HepG2 (cell line): ENCODE results near the gene C11orf91.

ENCODE experiments used
- CEBPB ChIP-seq: IDR thresholded peaks from 2 replicates; pipeline ENCODE4 v1.6.1; 2011; ENCODE audit warnings: low read depth, low read length, improper control_type of control experiment, borderline replicate concordance
- FOXA1 ChIP-seq, 2 experiments: fragments of 450-650 bp in 1 of 2; sonication (generic) in 1 of 2; formaldehyde crosslinking in 1 of 2; IDR thresholded peaks; 2 replicates each; pipeline versions ENCODE4 v1.4.0 to v1.6.1; 2016 to 2020; ENCODE audit warnings: missing genetic modification reagents in 1 of 2
- MIER2 ChIP-seq: IDR thresholded peaks from 2 replicates; pipeline ENCODE4 v1.6.1; 2016; ENCODE audit warnings: missing biosample characterization, missing genetic modification reagents
- MYC ChIP-seq: sonication (generic); formaldehyde crosslinking; IDR thresholded peaks from 2 replicates; pipeline ENCODE4 v1.9.0; 2021; ENCODE audit warnings: missing genetic modification reagents, borderline replicate concordance
- POLR2A ChIP-seq, 2 experiments: IDR thresholded peaks; 2 replicates each; pipeline ENCODE4 v1.6.1; 2011; ENCODE audit warnings: low read depth in 2 of 2, low read length in 2 of 2, mild to moderate bottlenecking in 1 of 2, moderate library complexity in 1 of 2; ENCODE audit not compliant: insufficient read depth in 1 of 2
- RAD21 ChIP-seq: fragments of 450-650 bp; formaldehyde crosslinking; IDR thresholded peaks from 2 replicates; pipeline ENCODE4 v1.5.0; 2020; ENCODE audit warnings: mild to moderate bottlenecking
- SIN3A ChIP-seq: IDR thresholded peaks from 2 replicates; pipeline ENCODE4 v1.6.1; 2011; ENCODE audit warnings: low read depth, mild to moderate bottlenecking, control low read depth, low read length, borderline replicate concordance
- SMAD1 ChIP-seq: sonication (generic); formaldehyde crosslinking; IDR thresholded peaks from 2 replicates; pipeline ENCODE4 v1.4.0; 2020; ENCODE audit warnings: missing genetic modification reagents, low read depth, mild to moderate bottlenecking, borderline replicate concordance
- USF2 ChIP-seq, 2 experiments: sonication (generic) in 1 of 2; formaldehyde crosslinking in 1 of 2; IDR thresholded peaks; 2 replicates each; pipeline versions ENCODE4 v1.5.1 to v1.6.1; 2011 to 2020; ENCODE audit warnings: borderline replicate concordance in 1 of 2, low read depth in 1 of 2, low read length in 1 of 2, mild to moderate bottlenecking in 1 of 2, missing genetic modification reagents in 1 of 2, moderate library complexity in 1 of 2
- ZNF124 ChIP-seq: sonication (generic); formaldehyde crosslinking; IDR thresholded peaks from 2 replicates; pipeline ENCODE4 v1.4.0; 2020; ENCODE audit warnings: missing genetic modification reagents
- ZNF724P ChIP-seq: sonication (generic); formaldehyde crosslinking; IDR thresholded peaks from 2 replicates; pipeline ENCODE4 v1.8.0; 2022; ENCODE audit warnings: missing genetic modification reagents, borderline replicate concordance
- TF ChIP-seq, protein P1 (sequence below): IDR thresholded peaks from 2 replicates; pipeline ENCODE4 v1.6.1; 2012; ENCODE audit warnings: inconsistent platforms
- TF ChIP-seq, protein P2 (sequence below), 2 experiments: IDR thresholded peaks; 2 replicates each; pipeline ENCODE4 v1.6.1; 2011 to 2012; ENCODE audit warnings: low read length in 2 of 2, borderline replicate concordance in 1 of 2, low read depth in 1 of 2, mild to moderate bottlenecking in 1 of 2, moderate library complexity in 1 of 2

DNA sequence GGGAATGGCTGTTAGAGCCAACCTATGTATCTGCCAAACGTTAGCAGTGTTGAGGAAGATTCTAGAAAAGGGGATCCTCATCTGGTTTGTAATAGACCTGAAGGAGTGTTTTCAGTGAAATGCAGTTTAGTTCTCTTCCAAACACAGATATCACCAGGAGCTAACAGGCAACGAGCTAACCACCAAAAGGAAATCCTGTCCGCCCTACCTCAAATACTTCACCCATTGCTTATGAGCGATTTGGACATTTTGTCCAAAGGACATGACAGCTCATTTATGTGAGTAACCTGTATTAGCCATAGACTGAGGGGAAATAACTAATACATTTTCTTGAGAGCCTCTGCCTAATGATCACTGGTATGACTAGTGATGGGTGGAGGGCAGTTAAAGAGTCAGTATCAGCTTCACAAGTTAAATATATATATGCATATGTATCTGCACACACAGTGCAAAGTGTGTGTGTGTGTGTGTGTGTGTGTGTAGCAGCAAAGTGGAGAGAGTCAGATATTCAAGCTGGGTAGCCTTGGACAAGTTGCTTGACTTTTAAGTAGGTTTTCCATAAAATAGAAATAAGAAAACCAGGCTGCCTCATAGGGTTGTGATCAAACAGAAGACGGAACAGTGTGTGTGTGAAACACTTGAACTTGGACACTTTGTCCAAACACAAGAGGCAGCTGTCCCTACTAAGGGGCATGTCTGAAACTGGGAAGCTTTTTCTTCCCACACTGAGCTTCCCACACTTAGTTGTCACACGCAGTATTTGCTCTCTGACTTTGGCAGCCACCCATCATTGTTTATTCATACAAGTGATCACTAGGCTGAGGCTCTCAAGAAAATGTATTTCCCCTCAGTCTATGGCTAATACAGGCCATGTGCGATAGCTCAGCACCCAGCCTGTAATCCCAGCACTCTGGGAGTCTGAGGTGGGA is 940 bp upstream of the C11orf91 start:
- TF ChIP-seq MYC: no peak
- TF ChIP-seq, protein P1, sequence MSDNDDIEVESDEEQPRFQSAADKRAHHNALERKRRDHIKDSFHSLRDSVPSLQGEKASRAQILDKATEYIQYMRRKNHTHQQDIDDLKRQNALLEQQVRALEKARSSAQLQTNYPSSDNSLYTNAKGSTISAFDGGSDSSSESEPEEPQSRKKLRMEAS: no peak
- TF ChIP-seq RAD21 (CRISPR knock-in tag): no peak
- TF ChIP-seq MIER2 (CRISPR knock-in tag): no peak
- no peak for TF ChIP-seq CEBPB
- no peak for TF ChIP-seq SIN3A
- no peak for TF ChIP-seq POLR2A (IDR thresholded peaks at IDR 0.05; ENCODE audit: insufficient read depth in 1 of 2, low read depth in 2 of 2, low read length in 2 of 2)
- TF ChIP-seq, protein P2, sequence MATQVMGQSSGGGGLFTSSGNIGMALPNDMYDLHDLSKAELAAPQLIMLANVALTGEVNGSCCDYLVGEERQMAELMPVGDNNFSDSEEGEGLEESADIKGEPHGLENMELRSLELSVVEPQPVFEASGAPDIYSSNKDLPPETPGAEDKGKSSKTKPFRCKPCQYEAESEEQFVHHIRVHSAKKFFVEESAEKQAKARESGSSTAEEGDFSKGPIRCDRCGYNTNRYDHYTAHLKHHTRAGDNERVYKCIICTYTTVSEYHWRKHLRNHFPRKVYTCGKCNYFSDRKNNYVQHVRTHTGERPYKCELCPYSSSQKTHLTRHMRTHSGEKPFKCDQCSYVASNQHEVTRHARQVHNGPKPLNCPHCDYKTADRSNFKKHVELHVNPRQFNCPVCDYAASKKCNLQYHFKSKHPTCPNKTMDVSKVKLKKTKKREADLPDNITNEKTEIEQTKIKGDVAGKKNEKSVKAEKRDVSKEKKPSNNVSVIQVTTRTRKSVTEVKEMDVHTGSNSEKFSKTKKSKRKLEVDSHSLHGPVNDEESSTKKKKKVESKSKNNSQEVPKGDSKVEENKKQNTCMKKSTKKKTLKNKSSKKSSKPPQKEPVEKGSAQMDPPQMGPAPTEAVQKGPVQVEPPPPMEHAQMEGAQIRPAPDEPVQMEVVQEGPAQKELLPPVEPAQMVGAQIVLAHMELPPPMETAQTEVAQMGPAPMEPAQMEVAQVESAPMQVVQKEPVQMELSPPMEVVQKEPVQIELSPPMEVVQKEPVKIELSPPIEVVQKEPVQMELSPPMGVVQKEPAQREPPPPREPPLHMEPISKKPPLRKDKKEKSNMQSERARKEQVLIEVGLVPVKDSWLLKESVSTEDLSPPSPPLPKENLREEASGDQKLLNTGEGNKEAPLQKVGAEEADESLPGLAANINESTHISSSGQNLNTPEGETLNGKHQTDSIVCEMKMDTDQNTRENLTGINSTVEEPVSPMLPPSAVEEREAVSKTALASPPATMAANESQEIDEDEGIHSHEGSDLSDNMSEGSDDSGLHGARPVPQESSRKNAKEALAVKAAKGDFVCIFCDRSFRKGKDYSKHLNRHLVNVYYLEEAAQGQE (IDR thresholded peaks at IDR 0.05; ENCODE audit: borderline replicate concordance in 1 of 2, low read depth in 1 of 2, low read length in 2 of 2): no peak
- TF ChIP-seq SMAD1 (CRISPR knock-in tag): no peak
- TF ChIP-seq ZNF124 (CRISPR knock-in tag): no peak
- no peak for TF ChIP-seq FOXA1 (IDR thresholded peaks at IDR 0.05)
- TF ChIP-seq FOXA1 (CRISPR knock-in tag; IDR thresholded peaks at IDR 0.05): no peak
- TF ChIP-seq ZNF724P (CRISPR knock-in tag): no peak
- no peak for TF ChIP-seq USF2 (IDR thresholded peaks at IDR 0.05; ENCODE audit: low read depth, low read length)
- TF ChIP-seq USF2 (CRISPR knock-in tag; IDR thresholded peaks at IDR 0.05; ENCODE audit: borderline replicate concordance): no peak
